HFFc6 (cell line): ENCODE results near the gene CELA1. TPM values are rescaled to one million over a fixed set of nuclear protein-coding genes. Genes with fewer than 3 reads are reported as not detected.

ENCODE experiments used
- DNase-seq: peaks from one replicate; pipeline ENCODE4 v3.0.0-alpha.2; 2018
- H3K27ac Mint-ChIP-seq: 2 replicates; pipeline ENCODE4 v1.8.0; 2020; ENCODE audit warnings: mild to moderate bottlenecking, mixed read lengths
- H3K27me3 Mint-ChIP-seq: 2 replicates; pipeline ENCODE4 v1.8.0; 2021; ENCODE audit warnings: mild to moderate bottlenecking, moderate library complexity, mixed read lengths; ENCODE audit not compliant: insufficient read depth
- H3K36me3 Mint-ChIP-seq: 2 replicates; pipeline ENCODE4 v1.8.0; 2021; ENCODE audit warnings: low read depth, mixed read lengths
- H3K4me1 Mint-ChIP-seq: 2 replicates; pipeline ENCODE4 v1.8.0; 2020; ENCODE audit warnings: low read depth, mixed read lengths
- H3K4me3 Mint-ChIP-seq: 2 replicates; pipeline ENCODE4 v1.8.0; 2020; ENCODE audit warnings: mild to moderate bottlenecking, moderate library complexity, mixed read lengths
- H3K9me3 Mint-ChIP-seq: 2 replicates; pipeline ENCODE4 v1.8.0; 2020; ENCODE audit warnings: mild to moderate bottlenecking, mixed read lengths
- CTCF ChIP-seq: fragments of 200-600 bp; sonication (generic); IDR thresholded peaks from 2 replicates; pipeline ENCODE4 v1.5.0; 2021; ENCODE audit warnings: antibody characterized with exemption, mild to moderate bottlenecking
- long read RNA-seq: library from polyadenylated mRNA; unstranded; transcript quantifications from one replicate; pipeline ENCODE4 v2.0.0, GENCODE V29; 2019
- total RNA-seq, 6 experiments: library from RNA; stranded (reverse); fragmentation: NEBNext Ultra II Directional; extraction: Animal tissue kit (Norgen Biotek cat#: 25700); gene quantifications; 2 replicates in 1 of 6; 3 replicates in 5 of 6; pipeline ENCODE4 v1.2.3, GENCODE V29; 2021

CELA1 gene
- not detected for total RNA-seq
- long read RNA-seq = 0 reads

GRCh38 chr12:51346581-51346980, at the start of gene CELA1:
CELA1 (minus strand) TSS chr12:51346679; CDS start chr12:51346638, 41 bp downstream.
- no peaks in the 10 kb centered on the region for H3K9me3 Mint-ChIP-seq
- no peak within 1 kb of the TSS for H3K4me3 Mint-ChIP-seq
- DNase-seq = no peak
- no peaks in the 10 kb centered on the region for H3K36me3 Mint-ChIP-seq
- no peak within 1 kb of the TSS for H3K27ac Mint-ChIP-seq
- peaks cover 2% of the 10 kb centered on the region for H3K27me3 Mint-ChIP-seq
- TF ChIP-seq CTCF = no peak
- peaks cover 43% of the 10 kb centered on the region for H3K4me1 Mint-ChIP-seq

- Mint-ChIP-seq H3K9me3 (no peaks in the 10 kb centered on the region), H3K4me3 (no peak overlapping the region), H3K36me3 (peaks cover 4% of the 10 kb centered on the region; the same call in 1 of the 2 replicates), H3K4me1 (peaks cover 60% of the 10 kb centered on the region), H3K27ac (peak overlapping the region; percentile 99), H3K27me3 (no peaks in the 10 kb centered on the region; the same call in 1 of the 2 replicates)
- no peak for DNase-seq
- TF ChIP-seq CTCF = no peak
These were observed 49.1 kb upstream of the CELA1 start for GRCh38 chr12:51395283-51396230.

GRCh38 chr12:51393676-51394545, 47.4 kb upstream of the CELA1 start:
- DNase-seq = peak; percentile 98
- H3K4me3 Mint-ChIP-seq = peak overlapping the region; percentile 88
- no peak for TF ChIP-seq CTCF
- no peaks in the 10 kb centered on the region for H3K9me3 Mint-ChIP-seq
- H3K27me3 Mint-ChIP-seq = no peaks in the 10 kb centered on the region; the same call in 1 of the 2 replicates
- peak overlapping the region; percentile 99 for H3K27ac Mint-ChIP-seq
- H3K4me1 Mint-ChIP-seq = peaks cover 72% of the 10 kb centered on the region
- H3K36me3 Mint-ChIP-seq = peaks cover 4% of the 10 kb centered on the region; the same call in 1 of the 2 replicates

- Mint-ChIP-seq H3K36me3 (peaks cover 4% of the 10 kb centered on the region; the same call in 1 of the 2 replicates), H3K27me3 (no peaks in the 10 kb centered on the region; the same call in 1 of the 2 replicates), H3K4me1 (peaks cover 84% of the 10 kb centered on the region), H3K4me3 (peak overlapping the region; percentile 88), H3K27ac (peak overlapping the region; percentile 99), H3K9me3 (no peaks in the 10 kb centered on the region)
- no peak; the same call in 1 of the 2 replicates for TF ChIP-seq CTCF
- peak; percentile 49 for DNase-seq
These were observed 46.2 kb upstream of the CELA1 start for GRCh38 chr12:51392556-51393237.
